GM12865 (cell line): ENCODE results near the gene VPS41.
A peak's percentile ranks its signal among the peaks of the same experiment; 100 is the strongest.

Experiments used
- DNase-seq: peaks from one replicate; pipeline ENCODE4 v3.0.0; 2010; ENCODE audit warnings: low read depth
- H3K4me3 ChIP-seq: 2 replicates; pipeline ENCODE4 v1.5.1; 2011; ENCODE audit warnings: mild to moderate bottlenecking, low read depth, low read length, control low read depth
- TF ChIP-seq, protein P1 (sequence below): IDR thresholded peaks from 2 replicates; pipeline ENCODE4 v1.5.1; 2011; ENCODE audit warnings: low read length, control low read depth, low read depth, inconsistent platforms; ENCODE audit not compliant: insufficient read depth; ENCODE audit errors: missing control alignments

The VPS41 gene

DNA sequence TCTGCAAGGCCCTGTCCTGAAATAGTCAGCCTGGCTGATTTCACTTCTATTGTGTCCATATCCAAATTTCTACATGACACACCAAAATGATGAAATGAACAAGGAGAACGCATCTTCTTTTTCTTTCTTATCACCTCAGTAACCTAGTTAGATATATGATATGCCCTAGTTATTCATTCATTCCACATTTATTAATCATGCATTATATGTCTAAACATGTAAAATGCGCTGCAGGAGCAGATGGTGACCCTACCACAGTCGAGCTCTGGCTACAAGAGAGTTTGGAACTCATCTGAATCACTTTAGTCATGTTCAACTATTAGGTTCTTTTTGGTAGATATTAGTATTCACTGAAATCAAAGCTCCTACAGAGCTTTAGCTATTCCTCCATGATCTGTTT is 31.8 kb upstream of the VPS41 start:
- H3K4me3 ChIP-seq: no peak overlapping the region
- no peak for DNase-seq
- TF ChIP-seq, protein P1, sequence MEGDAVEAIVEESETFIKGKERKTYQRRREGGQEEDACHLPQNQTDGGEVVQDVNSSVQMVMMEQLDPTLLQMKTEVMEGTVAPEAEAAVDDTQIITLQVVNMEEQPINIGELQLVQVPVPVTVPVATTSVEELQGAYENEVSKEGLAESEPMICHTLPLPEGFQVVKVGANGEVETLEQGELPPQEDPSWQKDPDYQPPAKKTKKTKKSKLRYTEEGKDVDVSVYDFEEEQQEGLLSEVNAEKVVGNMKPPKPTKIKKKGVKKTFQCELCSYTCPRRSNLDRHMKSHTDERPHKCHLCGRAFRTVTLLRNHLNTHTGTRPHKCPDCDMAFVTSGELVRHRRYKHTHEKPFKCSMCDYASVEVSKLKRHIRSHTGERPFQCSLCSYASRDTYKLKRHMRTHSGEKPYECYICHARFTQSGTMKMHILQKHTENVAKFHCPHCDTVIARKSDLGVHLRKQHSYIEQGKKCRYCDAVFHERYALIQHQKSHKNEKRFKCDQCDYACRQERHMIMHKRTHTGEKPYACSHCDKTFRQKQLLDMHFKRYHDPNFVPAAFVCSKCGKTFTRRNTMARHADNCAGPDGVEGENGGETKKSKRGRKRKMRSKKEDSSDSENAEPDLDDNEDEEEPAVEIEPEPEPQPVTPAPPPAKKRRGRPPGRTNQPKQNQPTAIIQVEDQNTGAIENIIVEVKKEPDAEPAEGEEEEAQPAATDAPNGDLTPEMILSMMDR: no peak

- no peak overlapping the region for H3K4me3 ChIP-seq
- TF ChIP-seq, protein P1: no peak
- no peak for DNase-seq
Measured at GRCh38 chr7:38938589-38938988, 29.6 kb upstream of the VPS41 start.

DNA sequence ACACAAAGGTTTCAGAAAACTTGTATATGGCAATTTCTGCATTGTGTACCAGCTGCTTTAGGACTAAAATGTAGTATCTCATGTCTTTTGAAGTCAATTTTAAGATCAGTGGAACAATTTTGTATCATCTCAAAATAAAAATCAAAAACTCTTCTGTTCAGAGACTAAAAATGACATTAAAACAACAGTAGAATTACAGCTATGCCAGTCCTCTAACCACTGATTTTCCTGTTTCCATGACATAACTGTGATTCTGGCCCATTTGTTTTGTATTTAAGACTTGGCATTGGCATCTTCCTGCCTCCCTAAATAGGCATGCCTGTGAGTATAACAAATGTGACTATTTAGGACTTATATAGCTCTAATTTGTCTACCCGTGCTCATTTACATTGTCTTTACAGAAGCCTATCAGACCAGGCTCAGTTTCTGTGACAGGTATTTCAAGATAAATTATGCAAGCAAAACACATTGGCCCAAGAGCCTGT is 29.1 kb upstream of the VPS41 start:
- TF ChIP-seq, protein P1: no peak
- no peak overlapping the region for H3K4me3 ChIP-seq
- DNase-seq: no peak

- no peak overlapping the region for H3K4me3 ChIP-seq
- TF ChIP-seq, protein P1: no peak
- no peak for DNase-seq
Measured at GRCh38 chr7:38936641-38937040, 27.6 kb upstream of the VPS41 start.

DNA sequence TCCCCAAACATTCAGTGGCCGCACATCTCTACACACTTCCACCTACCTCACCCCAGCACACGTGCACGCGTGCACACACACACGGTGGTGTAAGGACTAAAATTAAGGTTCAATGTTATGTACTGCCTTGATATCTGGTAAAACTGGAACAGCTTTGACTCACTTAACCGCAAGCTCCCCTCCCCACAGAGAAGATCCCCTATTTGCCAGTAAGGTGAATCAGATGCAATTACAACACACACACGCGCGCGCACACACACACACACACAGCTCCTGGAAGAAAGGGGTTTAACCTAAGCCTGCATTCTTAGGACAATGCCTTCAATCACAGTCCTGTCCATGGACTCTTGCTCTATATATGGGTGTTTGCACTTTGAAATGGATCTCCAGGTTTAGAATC is 25.5 kb upstream of the VPS41 start:
- no peak overlapping the region for H3K4me3 ChIP-seq
- TF ChIP-seq, protein P1: no peak
- no peak for DNase-seq

DNA sequence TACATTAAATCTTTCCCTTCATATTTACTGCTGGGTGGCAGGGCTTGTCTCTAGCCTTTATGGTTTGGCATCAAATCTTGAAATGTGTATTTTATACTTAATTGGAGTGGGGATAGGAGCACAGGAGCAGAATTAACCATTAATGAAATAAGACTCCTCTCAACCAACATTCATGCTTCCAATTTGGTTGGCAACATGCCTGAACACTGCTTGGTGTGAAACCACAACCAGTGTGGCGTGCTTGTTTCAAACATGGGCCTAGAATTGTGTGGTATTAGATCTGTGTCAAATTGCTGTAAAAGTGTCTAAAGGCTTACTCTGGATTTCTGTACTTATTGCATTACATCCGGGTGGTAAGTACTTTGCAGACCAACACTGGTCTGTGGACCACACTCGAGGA is 25.1 kb upstream of the VPS41 start:
- TF ChIP-seq, protein P1: no peak

GRCh38 chr7:38932509-38933168 is 23.6 kb upstream of the VPS41 start:
- 0 out of 2 replicates have a peak overlapping the region, but pooled peaks have one; percentile 10 for H3K4me3 ChIP-seq
- DNase-seq: peak; percentile 74
- TF ChIP-seq, protein P1: peak; percentile 90

More for the DNA sequence above, 25.1 kb upstream of the VPS41 start:
- H3K4me3 ChIP-seq: no peak overlapping the region
- no peak for DNase-seq
